ENCODE results near the gene CHCHD3.

DNA sequence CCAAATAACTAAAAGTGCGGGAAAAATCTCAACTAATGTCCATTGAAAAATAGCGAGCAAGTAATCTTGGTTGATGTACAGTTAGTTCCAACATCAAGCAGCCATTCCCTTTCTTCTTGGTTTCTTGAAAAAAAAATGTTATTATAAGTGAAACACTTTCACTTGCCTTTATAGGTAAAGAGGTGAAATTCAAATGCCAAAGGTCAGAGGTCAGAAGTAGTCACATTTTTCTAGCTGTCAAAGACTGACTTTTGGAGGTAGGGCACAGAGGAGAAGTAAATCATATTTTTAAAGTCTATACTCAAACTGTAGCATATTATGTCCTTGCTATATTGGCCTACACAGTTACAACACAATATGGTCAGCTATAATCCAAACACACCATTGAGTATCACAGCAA, 62.3 kb downstream of the CHCHD3 start:
- TF ChIP-seq, protein P1, sequence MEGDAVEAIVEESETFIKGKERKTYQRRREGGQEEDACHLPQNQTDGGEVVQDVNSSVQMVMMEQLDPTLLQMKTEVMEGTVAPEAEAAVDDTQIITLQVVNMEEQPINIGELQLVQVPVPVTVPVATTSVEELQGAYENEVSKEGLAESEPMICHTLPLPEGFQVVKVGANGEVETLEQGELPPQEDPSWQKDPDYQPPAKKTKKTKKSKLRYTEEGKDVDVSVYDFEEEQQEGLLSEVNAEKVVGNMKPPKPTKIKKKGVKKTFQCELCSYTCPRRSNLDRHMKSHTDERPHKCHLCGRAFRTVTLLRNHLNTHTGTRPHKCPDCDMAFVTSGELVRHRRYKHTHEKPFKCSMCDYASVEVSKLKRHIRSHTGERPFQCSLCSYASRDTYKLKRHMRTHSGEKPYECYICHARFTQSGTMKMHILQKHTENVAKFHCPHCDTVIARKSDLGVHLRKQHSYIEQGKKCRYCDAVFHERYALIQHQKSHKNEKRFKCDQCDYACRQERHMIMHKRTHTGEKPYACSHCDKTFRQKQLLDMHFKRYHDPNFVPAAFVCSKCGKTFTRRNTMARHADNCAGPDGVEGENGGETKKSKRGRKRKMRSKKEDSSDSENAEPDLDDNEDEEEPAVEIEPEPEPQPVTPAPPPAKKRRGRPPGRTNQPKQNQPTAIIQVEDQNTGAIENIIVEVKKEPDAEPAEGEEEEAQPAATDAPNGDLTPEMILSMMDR (IDR thresholded peaks at IDR 0.05), result no peak
- TF ChIP-seq POLR2A (IDR thresholded peaks at IDR 0.05), result no peak

Data from breast epithelium (tissue), 3 donors.